MM.1S (cell line): ENCODE results near the gene MYH15.
A peak's percentile ranks its signal among the peaks of the same experiment; 100 is the strongest.

Experiments used
- DNase-seq: peaks from one replicate; pipeline ENCODE4 v3.0.0-alpha.2; 2015
- H2AFZ ChIP-seq: fragments of 300-600 bp; sonication (generic); 2 replicates; pipeline ENCODE4 v1.6.0; 2016; ENCODE audit warnings: antibody characterized with exemption, low read length
- H3F3A ChIP-seq: fragments of 300-600 bp; sonication (generic); 2 replicates; pipeline ENCODE4 v1.6.1; 2016; ENCODE audit warnings: mild to moderate bottlenecking, antibody characterized with exemption, low read length, moderate library complexity, mixed read lengths; ENCODE audit not compliant: insufficient read depth
- H3K27ac ChIP-seq: fragments of 300-600 bp; sonication (generic); 2 replicates; pipeline ENCODE4 v1.5.1; 2016; ENCODE audit warnings: mild to moderate bottlenecking, low read length
- H3K27me3 ChIP-seq: fragments of 300-600 bp; sonication (generic); replicated peaks from 2 replicates; pipeline ENCODE4 v1.6.0; 2016; ENCODE audit warnings: low read length; ENCODE audit not compliant: insufficient read depth
- H3K36me3 ChIP-seq: fragments of 300-600 bp; sonication (generic); replicated peaks from 2 replicates; pipeline ENCODE4 v1.6.1; 2016; ENCODE audit warnings: mild to moderate bottlenecking, low read length, mixed read lengths; ENCODE audit not compliant: insufficient read depth
- H3K4me1 ChIP-seq: fragments of 300-600 bp; sonication (generic); 2 replicates; pipeline ENCODE4 v1.6.1; 2016; ENCODE audit warnings: low read length, mixed read lengths
- H3K4me2 ChIP-seq: fragments of 300-600 bp; sonication (generic); 2 replicates; pipeline ENCODE4 v1.6.0; 2016; ENCODE audit warnings: low read depth, low read length
- H3K4me3 ChIP-seq: fragments of 300-600 bp; sonication (generic); 2 replicates; pipeline ENCODE4 v1.5.1; 2016; ENCODE audit warnings: low read length, mixed read lengths
- H3K79me2 ChIP-seq: fragments of 300-600 bp; sonication (generic); 2 replicates; pipeline ENCODE4 v1.6.1; 2016; ENCODE audit warnings: mixed run types, low read length, mixed read lengths
- H3K9ac ChIP-seq: fragments of 300-600 bp; sonication (generic); 2 replicates; pipeline ENCODE4 v1.6.1; 2016; ENCODE audit warnings: low read length, mixed read lengths
- H3K9me2 ChIP-seq: fragments of 300-600 bp; sonication (generic); replicated peaks from 2 replicates; pipeline ENCODE4 v1.6.1; 2016; ENCODE audit warnings: mild to moderate bottlenecking, low read length, mixed read lengths; ENCODE audit not compliant: insufficient read depth
- H3K9me3 ChIP-seq: fragments of 300-600 bp; sonication (generic); replicated peaks from 2 replicates; pipeline ENCODE4 v1.6.1; 2016; ENCODE audit warnings: mild to moderate bottlenecking, low read length, mixed read lengths; ENCODE audit not compliant: insufficient read depth
- H4K20me1 ChIP-seq: fragments of 300-600 bp; sonication (generic); 2 replicates; pipeline ENCODE4 v1.6.1; 2016; ENCODE audit warnings: mild to moderate bottlenecking, low read length, moderate library complexity, mixed read lengths; ENCODE audit not compliant: insufficient read depth
- EZH2 ChIP-seq: fragments of 300-600 bp; sonication (generic); optimal IDR thresholded peaks from 2 replicates; pipeline ENCODE3; 2017; ENCODE audit warnings: low read depth, mild to moderate bottlenecking, antibody characterized with exemption, low read length, mixed read lengths
- EZH2phosphoT487 ChIP-seq: fragments of 300-600 bp; sonication (generic); IDR thresholded peaks from 2 replicates; pipeline ENCODE4 v1.6.1; 2018; ENCODE audit warnings: antibody characterized with exemption, low read length
- TF ChIP-seq, protein P1 (sequence below): fragments of 300-600 bp; sonication (generic); IDR thresholded peaks from 2 replicates; pipeline ENCODE4 v1.5.1; 2016; ENCODE audit warnings: antibody characterized with exemption, low read length, mixed read lengths

MYH15 gene

DNA sequence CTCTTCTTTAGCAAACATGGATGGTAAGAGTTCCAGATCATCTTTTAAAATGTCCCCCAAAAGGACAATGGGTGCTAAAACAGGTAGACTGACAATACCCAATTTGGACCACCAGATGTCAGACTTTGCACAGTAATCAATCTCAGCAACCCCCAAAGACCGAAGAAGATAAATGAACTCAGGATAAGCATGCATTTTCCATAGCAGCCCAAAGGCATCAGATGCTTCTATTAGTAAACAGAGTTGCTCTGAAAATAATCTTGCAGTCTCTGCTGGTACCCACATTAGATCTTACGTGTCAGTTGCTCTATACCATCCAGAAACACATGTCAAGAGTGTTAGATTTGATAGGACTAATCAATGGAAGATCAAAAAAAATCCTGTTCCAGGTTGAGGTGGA lies 20.6 kb downstream of the MYH15 start:
- Histone ChIP-seq H3K27me3 (no peaks in the 10 kb centered on the region), H3F3A (no peaks in the 10 kb centered on the region), H3K27ac (no peak overlapping the region), H3K4me1 (no peaks in the 10 kb centered on the region), H3K9ac (no peak overlapping the region), H3K9me3 (no peaks in the 10 kb centered on the region), H4K20me1 (no peaks in the 10 kb centered on the region), H2AFZ (no peak overlapping the region), H3K4me2 (no peak overlapping the region), H3K79me2 (no peaks in the 10 kb centered on the region), H3K36me3 (no peaks in the 10 kb centered on the region), H3K4me3 (no peak overlapping the region), H3K9me2 (no peaks in the 10 kb centered on the region)
- DNase-seq, result peak; percentile 42
- TF ChIP-seq, protein P1, sequence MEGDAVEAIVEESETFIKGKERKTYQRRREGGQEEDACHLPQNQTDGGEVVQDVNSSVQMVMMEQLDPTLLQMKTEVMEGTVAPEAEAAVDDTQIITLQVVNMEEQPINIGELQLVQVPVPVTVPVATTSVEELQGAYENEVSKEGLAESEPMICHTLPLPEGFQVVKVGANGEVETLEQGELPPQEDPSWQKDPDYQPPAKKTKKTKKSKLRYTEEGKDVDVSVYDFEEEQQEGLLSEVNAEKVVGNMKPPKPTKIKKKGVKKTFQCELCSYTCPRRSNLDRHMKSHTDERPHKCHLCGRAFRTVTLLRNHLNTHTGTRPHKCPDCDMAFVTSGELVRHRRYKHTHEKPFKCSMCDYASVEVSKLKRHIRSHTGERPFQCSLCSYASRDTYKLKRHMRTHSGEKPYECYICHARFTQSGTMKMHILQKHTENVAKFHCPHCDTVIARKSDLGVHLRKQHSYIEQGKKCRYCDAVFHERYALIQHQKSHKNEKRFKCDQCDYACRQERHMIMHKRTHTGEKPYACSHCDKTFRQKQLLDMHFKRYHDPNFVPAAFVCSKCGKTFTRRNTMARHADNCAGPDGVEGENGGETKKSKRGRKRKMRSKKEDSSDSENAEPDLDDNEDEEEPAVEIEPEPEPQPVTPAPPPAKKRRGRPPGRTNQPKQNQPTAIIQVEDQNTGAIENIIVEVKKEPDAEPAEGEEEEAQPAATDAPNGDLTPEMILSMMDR, result peak; percentile 78
- no peak for TF ChIP-seq EZH2

DNA sequence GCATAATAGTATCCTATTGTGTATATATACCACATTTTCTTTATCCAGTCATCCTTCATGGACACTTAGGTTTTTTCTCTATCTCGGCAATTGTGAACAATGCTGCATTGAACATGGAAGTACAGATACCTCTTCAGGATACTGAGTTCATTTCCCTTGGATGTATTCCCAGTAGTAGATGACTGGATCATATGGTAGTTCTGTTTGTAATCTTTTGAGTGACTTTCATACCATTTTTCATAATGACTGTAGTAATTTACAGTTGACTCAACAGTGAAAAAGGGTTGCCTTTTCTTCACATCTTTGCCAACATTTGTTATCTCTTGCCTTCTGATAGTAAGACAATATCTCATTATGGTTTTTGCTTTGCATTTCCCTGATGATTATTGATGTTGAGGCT lies 21.8 kb downstream of the MYH15 start:
- no peak overlapping the region for H3K4me2 ChIP-seq
- no peaks in the 10 kb centered on the region for H3K9me3 ChIP-seq
- TF ChIP-seq EZH2phosphoT487 (no peak), EZH2 (no peak)
- TF ChIP-seq, protein P1, result no peak
- H3K27me3 ChIP-seq, result no peaks in the 10 kb centered on the region
- no peaks in the 10 kb centered on the region for H3K36me3 ChIP-seq
- no peaks in the 10 kb centered on the region for H4K20me1 ChIP-seq
- DNase-seq, result no peak
- H3K27ac ChIP-seq, result no peak overlapping the region
- H3K9ac ChIP-seq, result no peak overlapping the region
- no peaks in the 10 kb centered on the region for H3K79me2 ChIP-seq
- H3K4me3 ChIP-seq, result no peak overlapping the region
- H3K9me2 ChIP-seq, result no peaks in the 10 kb centered on the region
- H3K4me1 ChIP-seq, result no peaks in the 10 kb centered on the region
- H2AFZ ChIP-seq, result no peak overlapping the region
- H3F3A ChIP-seq, result no peaks in the 10 kb centered on the region

DNA sequence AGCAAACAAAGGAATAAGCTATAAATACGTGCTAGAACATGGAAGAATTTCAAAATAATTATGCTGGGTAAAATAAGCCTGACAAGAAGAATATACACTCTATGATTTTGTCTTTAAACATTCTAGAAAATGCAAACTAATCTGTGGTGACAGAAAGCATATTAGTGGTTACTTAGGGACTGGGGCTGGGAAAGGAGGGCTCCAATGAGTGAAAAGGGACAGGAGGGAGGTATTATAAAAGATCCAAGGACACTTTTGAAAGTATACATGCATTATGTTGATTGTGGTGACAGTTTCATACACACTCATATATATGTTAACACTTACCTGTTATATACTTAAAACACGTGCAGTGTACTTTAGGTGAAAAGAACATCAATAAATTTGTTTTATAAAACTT lies 23.0 kb downstream of the MYH15 start:
- H3K36me3 ChIP-seq, result no peaks in the 10 kb centered on the region
- no peaks in the 10 kb centered on the region for H4K20me1 ChIP-seq
- no peaks in the 10 kb centered on the region for H3K79me2 ChIP-seq
- no peaks in the 10 kb centered on the region for H3F3A ChIP-seq
- H3K4me1 ChIP-seq, result no peaks in the 10 kb centered on the region
- H3K27me3 ChIP-seq, result no peaks in the 10 kb centered on the region
- TF ChIP-seq EZH2phosphoT487, result no peak
- TF ChIP-seq, protein P1, result no peak
- no peak for TF ChIP-seq EZH2
- no peak overlapping the region for H2AFZ ChIP-seq
- no peak overlapping the region for H3K27ac ChIP-seq
- no peaks in the 10 kb centered on the region for H3K9me3 ChIP-seq
- no peaks in the 10 kb centered on the region for H3K9me2 ChIP-seq
- H3K4me2 ChIP-seq, result no peak overlapping the region
- no peak overlapping the region for H3K9ac ChIP-seq
- H3K4me3 ChIP-seq, result no peak overlapping the region
- no peak for DNase-seq
